ENCODE measurements around the gene SORCS2. TPM values are rescaled to one million over a fixed set of nuclear protein-coding genes. Genes with fewer than 3 reads are reported as not detected.

The SORCS2 gene
- total RNA-seq, 2 donors from 2014 or later: 1.5 to 1.7 TPM

DNA sequence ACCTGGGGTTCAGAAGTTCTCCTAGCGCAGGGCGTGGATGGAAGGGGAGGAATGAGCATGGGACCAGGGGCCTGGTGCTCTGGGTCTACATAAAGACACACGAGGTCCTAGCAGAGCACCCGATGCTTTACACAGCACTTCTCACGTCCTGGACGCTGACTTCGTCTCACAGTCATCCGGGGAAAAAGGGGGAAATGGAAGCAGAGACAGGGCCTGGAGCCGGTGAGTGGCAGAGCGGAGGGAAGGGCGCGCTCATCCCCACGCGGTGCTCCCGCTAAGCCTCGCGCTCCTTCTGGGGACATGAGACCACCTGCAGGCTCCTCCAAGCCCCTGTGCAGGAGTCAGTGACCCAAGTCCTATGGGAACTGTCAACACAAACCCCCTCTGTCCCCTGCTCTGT is 589.7 kb downstream of the SORCS2 start:
- peaks cover 0 to 51% of the 10 kb centered on the region in 2 donors for H3K4me1 ChIP-seq
- H3K27ac ChIP-seq: peak overlapping the region; percentile 57 to 80
- no peaks in the 10 kb centered on the region for H3K27me3 ChIP-seq
- H3K36me3 ChIP-seq: peaks cover 10% of the 10 kb centered on the region
- no peak for DNase-seq (ENCODE audit: low spot score)
- no peak overlapping the region for H3K4me3 ChIP-seq
- no peaks in the 10 kb centered on the region for H3K9me3 ChIP-seq
- TF ChIP-seq, protein P1, sequence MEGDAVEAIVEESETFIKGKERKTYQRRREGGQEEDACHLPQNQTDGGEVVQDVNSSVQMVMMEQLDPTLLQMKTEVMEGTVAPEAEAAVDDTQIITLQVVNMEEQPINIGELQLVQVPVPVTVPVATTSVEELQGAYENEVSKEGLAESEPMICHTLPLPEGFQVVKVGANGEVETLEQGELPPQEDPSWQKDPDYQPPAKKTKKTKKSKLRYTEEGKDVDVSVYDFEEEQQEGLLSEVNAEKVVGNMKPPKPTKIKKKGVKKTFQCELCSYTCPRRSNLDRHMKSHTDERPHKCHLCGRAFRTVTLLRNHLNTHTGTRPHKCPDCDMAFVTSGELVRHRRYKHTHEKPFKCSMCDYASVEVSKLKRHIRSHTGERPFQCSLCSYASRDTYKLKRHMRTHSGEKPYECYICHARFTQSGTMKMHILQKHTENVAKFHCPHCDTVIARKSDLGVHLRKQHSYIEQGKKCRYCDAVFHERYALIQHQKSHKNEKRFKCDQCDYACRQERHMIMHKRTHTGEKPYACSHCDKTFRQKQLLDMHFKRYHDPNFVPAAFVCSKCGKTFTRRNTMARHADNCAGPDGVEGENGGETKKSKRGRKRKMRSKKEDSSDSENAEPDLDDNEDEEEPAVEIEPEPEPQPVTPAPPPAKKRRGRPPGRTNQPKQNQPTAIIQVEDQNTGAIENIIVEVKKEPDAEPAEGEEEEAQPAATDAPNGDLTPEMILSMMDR (IDR thresholded peaks at IDR 0.05): no peak

DNA sequence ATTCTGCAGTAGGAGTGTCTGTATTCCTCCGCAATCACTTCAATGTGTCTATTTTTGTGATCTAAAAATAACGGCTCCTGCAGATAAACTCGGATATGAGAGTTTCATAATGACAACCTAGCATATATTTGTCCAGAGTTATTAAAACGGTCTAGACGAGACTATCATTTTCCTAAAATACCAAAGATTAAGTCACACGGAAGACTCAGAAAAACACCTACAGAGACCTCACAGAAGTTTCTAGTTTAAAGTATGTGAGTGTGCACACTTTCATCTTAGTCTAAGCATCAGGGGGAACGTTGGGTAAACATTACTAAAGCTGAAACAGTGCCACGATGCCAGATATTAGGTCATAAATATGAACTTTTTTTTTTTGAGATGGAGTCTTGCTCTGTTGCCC is 590.4 kb downstream of the SORCS2 start:
- H3K4me1 ChIP-seq: peaks cover 0 to 49% of the 10 kb centered on the region in 2 donors
- H3K27me3 ChIP-seq: no peaks in the 10 kb centered on the region
- no peak overlapping the region for H3K4me3 ChIP-seq
- no peak for DNase-seq (ENCODE audit: low spot score)
- H3K9me3 ChIP-seq: no peaks in the 10 kb centered on the region
- TF ChIP-seq, protein P1 (IDR thresholded peaks at IDR 0.05): no peak
- H3K36me3 ChIP-seq: peaks cover 5% of the 10 kb centered on the region
- peak overlapping the region; percentile 57 to 80 for H3K27ac ChIP-seq

DNA sequence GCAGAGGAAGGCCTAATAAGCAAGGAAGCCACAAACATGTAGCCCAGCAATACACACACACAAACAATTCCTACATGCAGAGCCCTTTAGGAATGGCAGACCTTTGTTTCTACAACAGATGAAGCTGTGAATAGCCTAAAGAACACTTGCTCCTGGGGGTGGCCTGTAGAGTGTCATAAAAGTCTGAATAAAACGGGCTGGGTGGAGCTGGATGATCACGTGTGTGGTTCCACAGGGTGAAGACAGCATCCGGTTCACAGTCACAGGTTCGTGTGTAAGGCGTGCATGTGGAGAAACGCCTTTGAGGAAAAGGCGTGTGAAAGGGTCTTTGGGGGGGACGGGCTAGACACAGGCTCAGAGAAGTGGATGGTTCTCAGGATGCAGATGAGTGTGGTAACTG is 591.2 kb downstream of the SORCS2 start:
- Histone ChIP-seq H3K9me3 (no peaks in the 10 kb centered on the region), H3K4me3 (no peak overlapping the region), H3K4me1 (peaks cover 0 to 43% of the 10 kb centered on the region in 2 donors), H3K27me3 (no peaks in the 10 kb centered on the region), H3K27ac (peak overlapping the region; percentile 57 to 80), H3K36me3 (peaks cover 5% of the 10 kb centered on the region)
- no peak for DNase-seq (ENCODE audit: low spot score)
- TF ChIP-seq, protein P1 (IDR thresholded peaks at IDR 0.05): no peak

DNA sequence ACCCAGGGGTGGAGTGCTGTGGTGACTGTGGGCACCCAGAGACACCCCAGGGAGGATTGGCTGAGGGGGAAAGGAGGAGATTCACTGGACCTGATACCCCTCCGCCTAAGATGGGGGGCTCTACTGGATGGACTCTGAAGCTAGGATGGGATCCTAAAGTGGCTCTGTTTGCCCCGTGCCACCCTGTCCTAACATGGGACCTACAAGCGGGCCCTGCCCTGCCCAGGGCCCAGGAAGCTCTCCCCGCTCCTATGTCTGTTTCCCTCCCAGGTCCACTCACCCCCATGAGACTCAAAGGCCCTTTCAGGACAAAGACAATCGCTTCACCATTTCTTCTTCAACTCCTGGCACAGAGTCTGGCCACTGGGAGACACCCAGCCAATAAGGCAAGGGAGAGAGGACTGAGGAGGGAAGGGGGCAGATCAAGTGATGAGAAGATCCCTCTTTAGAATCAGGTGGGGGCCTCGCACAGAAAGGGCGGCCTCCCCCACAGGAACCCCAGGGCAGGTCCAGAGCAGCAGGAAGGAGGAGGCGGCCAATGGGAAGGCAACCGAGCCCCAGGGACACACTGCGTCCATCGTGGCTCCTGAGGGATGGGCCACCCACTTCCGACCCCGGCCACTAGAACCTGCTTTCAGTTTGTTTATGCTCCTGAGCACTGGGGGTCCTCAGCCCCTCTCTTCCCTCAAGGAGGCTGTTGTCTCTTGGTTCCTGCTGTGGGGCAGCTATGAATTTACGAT is 592.0 kb downstream of the SORCS2 start:
- DNase-seq (ENCODE audit: low spot score): no peak
- TF ChIP-seq, protein P1 (IDR thresholded peaks at IDR 0.05): no peak
- Histone ChIP-seq H3K27me3 (no peaks in the 10 kb centered on the region), H3K36me3 (peaks cover 5% of the 10 kb centered on the region), H3K27ac (no peak overlapping the region), H3K4me1 (peaks cover 0 to 42% of the 10 kb centered on the region in 2 donors), H3K4me3 (no peak overlapping the region), H3K9me3 (no peaks in the 10 kb centered on the region)

DNA sequence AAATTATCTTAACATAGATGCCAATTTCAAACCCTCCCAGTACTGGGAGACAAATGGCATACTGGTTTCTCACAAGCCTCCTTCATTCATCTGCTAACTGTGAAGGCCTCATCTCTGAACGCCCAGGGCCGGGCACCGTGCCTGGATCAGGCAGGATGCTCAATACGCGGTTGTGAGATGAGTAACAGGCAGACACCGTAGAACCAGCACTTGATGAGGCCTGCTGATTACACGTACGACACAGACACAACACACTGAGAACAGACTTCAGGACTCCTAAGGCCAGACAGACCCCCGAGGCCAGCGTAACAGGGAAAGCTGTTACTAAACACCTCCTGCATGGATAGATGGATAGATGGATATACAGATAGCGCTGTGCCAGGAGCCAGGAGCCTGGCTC is 592.7 kb downstream of the SORCS2 start:
- Histone ChIP-seq H3K27me3 (no peaks in the 10 kb centered on the region), H3K9me3 (no peaks in the 10 kb centered on the region), H3K36me3 (peaks cover 5% of the 10 kb centered on the region), H3K4me1 (peaks cover 0 to 39% of the 10 kb centered on the region in 2 donors), H3K27ac (no peak overlapping the region), H3K4me3 (no peak overlapping the region)
- TF ChIP-seq, protein P1 (IDR thresholded peaks at IDR 0.05): no peak
- DNase-seq (ENCODE audit: low spot score): no peak

DNA sequence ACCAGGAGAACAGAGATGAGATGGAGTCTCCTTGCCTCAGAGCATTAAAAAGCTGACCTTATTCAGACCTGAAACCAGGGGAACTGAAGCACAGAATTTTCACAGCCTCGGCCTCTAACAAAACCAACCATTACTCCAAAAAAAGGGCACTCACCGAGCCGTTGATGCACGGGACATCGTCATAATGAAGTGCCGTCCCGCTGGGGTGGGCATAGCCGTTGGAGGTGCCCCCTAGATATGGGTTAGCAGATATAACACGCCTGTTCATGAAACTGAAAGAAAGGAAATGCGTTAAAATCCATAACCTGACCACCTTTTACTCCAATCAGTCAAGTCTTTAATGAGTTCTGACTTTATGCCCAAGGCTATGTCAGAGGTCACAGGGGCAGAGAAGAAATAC is 593.7 kb downstream of the SORCS2 start:
- TF ChIP-seq, protein P1 (IDR thresholded peaks at IDR 0.05): no peak
- no peak overlapping the region for H3K4me3 ChIP-seq
- H3K36me3 ChIP-seq: peaks cover 5% of the 10 kb centered on the region
- no peaks in the 10 kb centered on the region for H3K9me3 ChIP-seq
- no peak overlapping the region for H3K27ac ChIP-seq
- H3K4me1 ChIP-seq: peaks cover 0 to 41% of the 10 kb centered on the region in 2 donors
- no peaks in the 10 kb centered on the region for H3K27me3 ChIP-seq
- no peak for DNase-seq (ENCODE audit: low spot score)
